ENCODE measurements around the gene LUC7L3.

GRCh38 chr17:50710650-50711049, 8.8 kb upstream of the LUC7L3 start:
- TF ChIP-seq POLR2A (IDR thresholded peaks at IDR 0.05) (no peak), CTCF (IDR thresholded peaks at IDR 0.05) (no peak)

All from thyroid gland (tissue), 4 donors.